22Rv1 (cell line): ENCODE results near the gene CADM1.

Experiments
- H3K27ac ChIP-seq: fragments of 450-650 bp; 2 replicates; pipeline ENCODE4 v1.5.1; 2017
- ZFX ChIP-seq: fragments of 450-650 bp; IDR thresholded peaks from 2 replicates; pipeline ENCODE4 v1.6.1; 2017; ENCODE audit warnings: antibody characterized with exemption, borderline replicate concordance
- TF ChIP-seq, protein P1 (sequence below): fragments of 450-650 bp; IDR thresholded peaks from 2 replicates; pipeline ENCODE4 v1.5.1; 2017; ENCODE audit warnings: mild to moderate bottlenecking

The CADM1 gene

GRCh38 chr11:115506954-115507675 is 2.9 kb upstream of the CADM1 start:
- no peak overlapping the region for H3K27ac ChIP-seq
- TF ChIP-seq, protein P1, sequence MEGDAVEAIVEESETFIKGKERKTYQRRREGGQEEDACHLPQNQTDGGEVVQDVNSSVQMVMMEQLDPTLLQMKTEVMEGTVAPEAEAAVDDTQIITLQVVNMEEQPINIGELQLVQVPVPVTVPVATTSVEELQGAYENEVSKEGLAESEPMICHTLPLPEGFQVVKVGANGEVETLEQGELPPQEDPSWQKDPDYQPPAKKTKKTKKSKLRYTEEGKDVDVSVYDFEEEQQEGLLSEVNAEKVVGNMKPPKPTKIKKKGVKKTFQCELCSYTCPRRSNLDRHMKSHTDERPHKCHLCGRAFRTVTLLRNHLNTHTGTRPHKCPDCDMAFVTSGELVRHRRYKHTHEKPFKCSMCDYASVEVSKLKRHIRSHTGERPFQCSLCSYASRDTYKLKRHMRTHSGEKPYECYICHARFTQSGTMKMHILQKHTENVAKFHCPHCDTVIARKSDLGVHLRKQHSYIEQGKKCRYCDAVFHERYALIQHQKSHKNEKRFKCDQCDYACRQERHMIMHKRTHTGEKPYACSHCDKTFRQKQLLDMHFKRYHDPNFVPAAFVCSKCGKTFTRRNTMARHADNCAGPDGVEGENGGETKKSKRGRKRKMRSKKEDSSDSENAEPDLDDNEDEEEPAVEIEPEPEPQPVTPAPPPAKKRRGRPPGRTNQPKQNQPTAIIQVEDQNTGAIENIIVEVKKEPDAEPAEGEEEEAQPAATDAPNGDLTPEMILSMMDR = no peak
- no peak for TF ChIP-seq ZFX

DNA sequence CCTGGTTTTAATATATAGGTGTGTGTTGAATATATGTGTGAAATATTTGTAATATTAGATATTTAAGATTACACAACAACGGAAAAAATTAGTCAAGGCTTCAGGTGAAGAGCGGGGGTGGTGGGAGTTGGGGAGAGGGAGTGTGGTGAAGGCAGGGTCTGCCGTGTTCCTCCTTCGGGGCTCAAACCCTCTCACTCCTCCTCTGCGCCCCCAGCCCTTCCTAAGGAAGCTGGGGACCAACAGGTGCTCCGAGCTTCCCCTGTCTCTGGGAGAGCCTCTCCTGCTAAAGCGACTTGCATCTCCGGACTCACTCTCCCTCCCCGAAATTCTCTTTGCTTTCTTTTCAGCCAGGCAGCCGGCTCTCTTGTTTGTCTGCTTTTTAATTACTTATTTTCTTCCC is 960 bp upstream of the CADM1 start:
- H3K27ac ChIP-seq = peak overlapping the region; percentile 67

DNA sequence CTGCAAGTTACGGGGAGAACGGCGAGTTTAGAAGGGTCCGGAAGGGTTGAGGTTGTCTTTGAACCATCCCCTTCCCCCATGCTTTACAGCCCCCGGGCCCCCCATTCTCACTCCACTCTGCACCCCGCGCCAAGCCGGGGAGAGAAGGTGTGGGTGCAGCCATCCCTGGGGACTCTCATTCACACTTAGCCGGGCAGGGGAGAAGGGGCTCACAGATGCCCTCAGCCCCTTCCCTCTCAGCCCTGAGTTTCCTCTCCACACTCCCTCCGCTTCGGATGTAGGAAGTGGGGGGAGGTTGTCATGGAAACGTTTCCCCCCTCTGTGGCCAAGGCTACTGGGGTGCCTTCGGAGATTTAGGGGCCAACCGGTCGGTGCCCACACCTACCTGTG is 334 bp downstream of the CADM1 start:
- peak overlapping the region; percentile 67 for H3K27ac ChIP-seq
- TF ChIP-seq, protein P1 = no peak
- TF ChIP-seq ZFX = no peak

More for the DNA sequence above, 960 bp upstream of the CADM1 start:
- TF ChIP-seq, protein P1 = peak; percentile 0; the same call in 1 of the 2 replicates
- TF ChIP-seq ZFX = no peak

- TF ChIP-seq ZFX = no peak
- TF ChIP-seq, protein P1 = peak; percentile 51
- peak overlapping the region; percentile 43; the same call in 1 of the 2 replicates for H3K27ac ChIP-seq
These were observed 931 bp downstream of the CADM1 start for GRCh38 chr11:115503083-115503885.

DNA sequence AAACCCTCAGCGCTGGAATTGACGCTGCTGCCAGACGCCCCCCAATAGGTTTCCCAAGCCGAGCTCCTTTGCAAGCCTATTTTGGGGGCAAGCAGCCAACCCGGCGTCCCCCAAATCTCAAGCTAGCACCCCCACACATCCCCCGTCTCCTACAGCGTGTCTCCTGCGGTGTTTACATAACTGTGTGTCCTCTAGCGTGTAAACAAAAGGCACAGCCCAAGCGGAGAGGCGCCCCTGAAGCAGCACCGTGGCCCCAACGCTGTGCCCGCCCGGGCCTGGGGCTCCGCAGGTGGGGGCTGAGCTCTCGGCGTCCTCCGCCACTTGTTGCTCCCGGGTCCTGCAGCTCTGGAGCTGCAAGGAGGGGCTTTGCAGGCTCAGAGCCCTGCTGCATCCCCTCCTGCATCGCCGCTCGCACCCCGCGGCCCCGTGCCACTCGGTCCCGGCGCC is 1.6 kb downstream of the CADM1 start:
- H3K27ac ChIP-seq = peak overlapping the region; percentile 43; the same call in 1 of the 2 replicates

GRCh38 chr11:115501893-115502589 is 2.2 kb downstream of the CADM1 start:
- H3K27ac ChIP-seq = no peak overlapping the region
- TF ChIP-seq ZFX = no peak
- TF ChIP-seq, protein P1 = no peak

More for the DNA sequence above, 1.6 kb downstream of the CADM1 start:
- TF ChIP-seq, protein P1 = no peak
- no peak for TF ChIP-seq ZFX
